ENCODE measurements around the gene SENP1. TPM values are rescaled to one million over a fixed set of nuclear protein-coding genes. Genes with fewer than 3 reads are reported as not detected.

Gene SENP1
- total RNA-seq, 2 donors from 2014 or later = 21.4 to 21.8 TPM

GRCh38 chr12:48043771-48044170 lies 62.1 kb downstream of the SENP1 start:
- intact Hi-C loops (cut with DNase I) = no loop called here
- no peak for DNase-seq (ENCODE audit: low spot score)

GRCh38 chr12:48041591-48042423 lies 64.1 kb downstream of the SENP1 start:
- intact Hi-C loops (cut with DNase I) = no loop called here
- no peak for DNase-seq (ENCODE audit: low spot score)

GRCh38 chr12:48040354-48040753 lies 65.5 kb downstream of the SENP1 start:
- intact Hi-C loops (cut with DNase I) = no loop called here
- no peak for DNase-seq (ENCODE audit: low spot score)

- intact Hi-C loops (cut with DNase I) = no loop called here
- no peak for DNase-seq (ENCODE audit: low spot score)
These were observed 66.7 kb downstream of the SENP1 start for GRCh38 chr12:48039151-48039550.

- intact Hi-C loops (cut with DNase I) = no loop called here
- no peak for DNase-seq (ENCODE audit: low spot score)
These were observed 67.8 kb downstream of the SENP1 start for GRCh38 chr12:48038085-48038484.

- no peak for DNase-seq (ENCODE audit: low spot score)
- intact Hi-C loops (cut with DNase I) = no loop called here
These were observed 68.5 kb downstream of the SENP1 start for GRCh38 chr12:48037267-48037915.

- intact Hi-C loops (cut with DNase I) = no loop called here
- no peak for DNase-seq (ENCODE audit: low spot score)
These were observed 69.1 kb downstream of the SENP1 start for GRCh38 chr12:48036818-48037217.

- no peak for DNase-seq (ENCODE audit: low spot score)
- intact Hi-C loops (cut with DNase I) = no loop called here
These were observed 70.8 kb downstream of the SENP1 start for GRCh38 chr12:48034835-48035805.

GRCh38 chr12:48033451-48033850 lies 72.4 kb downstream of the SENP1 start:
- no peak for DNase-seq (ENCODE audit: low spot score)
- intact Hi-C loops (cut with DNase I) = no loop called here

GRCh38 chr12:48032597-48032996 lies 73.3 kb downstream of the SENP1 start:
- DNase-seq (ENCODE audit: low spot score) = no peak
- intact Hi-C loops (cut with DNase I) = no loop called here

- intact Hi-C loops (cut with DNase I) = no loop called here
- no peak for DNase-seq (ENCODE audit: low spot score)
These were observed 74.5 kb downstream of the SENP1 start for GRCh38 chr12:48031135-48031960.

GRCh38 chr12:48030173-48030650 lies 75.7 kb downstream of the SENP1 start:
- no peak for DNase-seq (ENCODE audit: low spot score)
- intact Hi-C loops (cut with DNase I) = no loop called here

- DNase-seq (ENCODE audit: low spot score) = no peak
- intact Hi-C loops (cut with DNase I) = no loop called here
These were observed 76.2 kb downstream of the SENP1 start for GRCh38 chr12:48029491-48030172.

GRCh38 chr12:48028541-48029431 lies 77.1 kb downstream of the SENP1 start:
- no peak for DNase-seq (ENCODE audit: low spot score)
- intact Hi-C loops (cut with DNase I) = no loop called here

- intact Hi-C loops (cut with DNase I) = no loop called here
These were observed 78.5 kb downstream of the SENP1 start for GRCh38 chr12:48027183-48028002.

GRCh38 chr12:48026060-48026827 lies 79.6 kb downstream of the SENP1 start:
- intact Hi-C loops (cut with DNase I) = no loop called here
- no peak for DNase-seq (ENCODE audit: low spot score)

More at GRCh38 chr12:48027183-48028002, 78.5 kb downstream of the SENP1 start:
- DNase-seq (ENCODE audit: low spot score) = no peak

All from posterior vena cava (tissue), 2 donors.